ENCODE measurements around the gene TRIO.

TRIO gene

DNA sequence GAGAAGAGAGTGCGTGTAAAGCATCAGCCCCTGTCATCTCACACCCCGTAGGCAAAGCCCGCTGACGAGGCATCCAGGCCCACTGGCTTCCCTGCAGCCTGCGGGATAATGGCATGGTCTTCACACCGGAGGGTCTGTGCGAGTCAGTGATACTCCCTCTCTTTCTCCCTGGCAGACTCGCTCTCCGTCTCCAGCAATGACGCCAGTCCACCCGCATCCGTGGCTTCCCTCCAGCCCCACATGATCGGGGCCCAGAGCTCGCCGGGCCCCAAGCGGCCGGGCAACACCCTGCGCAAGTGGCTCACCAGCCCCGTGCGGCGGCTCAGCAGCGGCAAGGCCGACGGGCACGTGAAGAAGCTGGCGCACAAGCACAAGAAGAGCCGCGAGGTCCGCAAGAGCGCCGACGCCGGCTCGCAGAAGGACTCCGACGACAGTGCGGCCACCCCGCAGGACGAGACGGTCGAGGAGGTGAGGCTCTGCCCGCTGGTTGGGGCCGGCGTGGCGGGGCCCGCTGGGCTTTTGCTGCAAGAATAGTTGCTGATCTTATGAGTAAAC, 317.8 kb downstream of the TRIO start:
- no peak for DNase-seq (ENCODE audit: extremely low spot score)
- TF ChIP-seq, protein P1, sequence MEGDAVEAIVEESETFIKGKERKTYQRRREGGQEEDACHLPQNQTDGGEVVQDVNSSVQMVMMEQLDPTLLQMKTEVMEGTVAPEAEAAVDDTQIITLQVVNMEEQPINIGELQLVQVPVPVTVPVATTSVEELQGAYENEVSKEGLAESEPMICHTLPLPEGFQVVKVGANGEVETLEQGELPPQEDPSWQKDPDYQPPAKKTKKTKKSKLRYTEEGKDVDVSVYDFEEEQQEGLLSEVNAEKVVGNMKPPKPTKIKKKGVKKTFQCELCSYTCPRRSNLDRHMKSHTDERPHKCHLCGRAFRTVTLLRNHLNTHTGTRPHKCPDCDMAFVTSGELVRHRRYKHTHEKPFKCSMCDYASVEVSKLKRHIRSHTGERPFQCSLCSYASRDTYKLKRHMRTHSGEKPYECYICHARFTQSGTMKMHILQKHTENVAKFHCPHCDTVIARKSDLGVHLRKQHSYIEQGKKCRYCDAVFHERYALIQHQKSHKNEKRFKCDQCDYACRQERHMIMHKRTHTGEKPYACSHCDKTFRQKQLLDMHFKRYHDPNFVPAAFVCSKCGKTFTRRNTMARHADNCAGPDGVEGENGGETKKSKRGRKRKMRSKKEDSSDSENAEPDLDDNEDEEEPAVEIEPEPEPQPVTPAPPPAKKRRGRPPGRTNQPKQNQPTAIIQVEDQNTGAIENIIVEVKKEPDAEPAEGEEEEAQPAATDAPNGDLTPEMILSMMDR (IDR thresholded peaks at IDR 0.05; ENCODE audit: control extremely low read depth, extremely low read depth, low read depth, missing control alignments) = no peak
- CTCF ChIA-PET = interaction anchor here (0.9 to 2.4 kb wide), 2 partner anchors 10 to 62 kb away, joined by 3 to 8 read pairs; no protein-coding TSS in a partner anchor
- POLR2A ChIA-PET = no interaction called here

DNA sequence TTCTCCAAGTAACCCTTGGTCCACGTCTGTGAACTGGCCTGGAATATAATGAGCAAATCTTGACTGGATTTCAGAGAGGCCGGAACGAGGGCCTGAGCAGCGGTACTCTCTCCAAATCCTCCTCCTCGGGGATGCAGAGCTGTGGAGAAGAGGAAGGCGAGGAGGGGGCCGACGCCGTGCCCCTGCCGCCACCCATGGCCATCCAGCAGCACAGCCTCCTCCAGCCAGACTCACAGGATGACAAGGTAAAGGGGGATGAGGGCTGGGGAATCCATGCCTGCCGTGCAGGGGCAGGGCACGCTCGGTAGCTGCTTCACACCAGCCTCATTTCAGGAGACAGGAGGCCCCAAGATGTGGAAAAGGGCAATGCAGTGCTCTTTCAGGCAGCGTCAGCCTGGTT, 319.5 kb downstream of the TRIO start:
- CTCF ChIA-PET = interaction anchor here (1.4 to 2.4 kb wide), 2 partner anchors 9 to 13 kb away, joined by 3 to 8 read pairs; no protein-coding TSS in a partner anchor
- POLR2A ChIA-PET = no interaction called here
- TF ChIP-seq, protein P1 (IDR thresholded peaks at IDR 0.05; ENCODE audit: control extremely low read depth, extremely low read depth, low read depth, missing control alignments) = no peak
- no peak for DNase-seq (ENCODE audit: extremely low spot score)

DNA sequence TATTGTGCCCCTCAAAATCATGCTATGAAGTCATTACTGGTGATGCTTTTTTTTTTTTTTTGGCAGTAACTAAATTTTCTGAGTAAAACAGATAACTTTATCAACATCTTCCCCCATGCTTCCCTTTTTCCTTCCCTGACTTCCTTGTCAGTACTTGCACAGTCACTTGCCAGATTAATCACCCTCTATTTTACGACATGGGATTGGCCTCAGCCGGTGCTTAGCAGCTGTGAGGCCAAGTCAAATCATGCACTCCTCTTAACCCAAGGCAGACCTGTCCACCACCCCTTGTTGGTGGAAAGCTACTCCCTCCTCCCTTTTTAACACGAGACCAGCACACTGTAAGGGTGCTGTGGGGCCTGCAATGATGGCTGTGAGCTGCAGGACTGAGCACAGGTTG, 320.5 kb downstream of the TRIO start:
- TF ChIP-seq, protein P1 (IDR thresholded peaks at IDR 0.05; ENCODE audit: control extremely low read depth, extremely low read depth, low read depth, missing control alignments) = no peak
- POLR2A ChIA-PET = no interaction called here
- DNase-seq (ENCODE audit: extremely low spot score) = no peak
- CTCF ChIA-PET = interaction anchor here (1.3 to 2.4 kb wide), 3 partner anchors 8 to 185 kb away, joined by 3 to 8 read pairs (median 3); no protein-coding TSS in a partner anchor

DNA sequence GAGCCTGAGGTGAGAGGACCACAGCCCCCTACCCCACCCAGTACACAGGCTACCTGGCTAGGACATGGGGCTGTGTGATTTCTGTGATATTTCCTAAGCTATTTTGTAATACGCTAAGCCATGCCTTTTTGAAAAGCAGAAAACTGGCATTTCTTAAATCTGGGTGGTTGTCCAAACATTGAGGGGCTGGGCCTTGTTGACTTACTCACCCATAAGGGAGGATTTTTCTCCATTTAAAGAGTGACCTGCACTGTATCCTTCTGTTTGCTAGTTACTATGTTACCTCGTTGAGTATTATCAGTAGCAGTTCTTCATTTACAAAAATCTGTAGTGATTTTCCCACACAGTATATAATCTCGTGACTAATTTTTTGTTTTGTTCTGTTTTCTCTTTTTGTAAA, 321.0 kb downstream of the TRIO start:
- ChIA-PET CTCF (interaction anchor here (1.3 to 1.6 kb wide), 2 partner anchors 7 to 185 kb away, joined by 3 read pairs; no protein-coding TSS in a partner anchor), POLR2A (no interaction called here)
- DNase-seq (ENCODE audit: extremely low spot score) = no peak
- TF ChIP-seq, protein P1 (IDR thresholded peaks at IDR 0.05; ENCODE audit: control extremely low read depth, extremely low read depth, low read depth, missing control alignments) = no peak

DNA sequence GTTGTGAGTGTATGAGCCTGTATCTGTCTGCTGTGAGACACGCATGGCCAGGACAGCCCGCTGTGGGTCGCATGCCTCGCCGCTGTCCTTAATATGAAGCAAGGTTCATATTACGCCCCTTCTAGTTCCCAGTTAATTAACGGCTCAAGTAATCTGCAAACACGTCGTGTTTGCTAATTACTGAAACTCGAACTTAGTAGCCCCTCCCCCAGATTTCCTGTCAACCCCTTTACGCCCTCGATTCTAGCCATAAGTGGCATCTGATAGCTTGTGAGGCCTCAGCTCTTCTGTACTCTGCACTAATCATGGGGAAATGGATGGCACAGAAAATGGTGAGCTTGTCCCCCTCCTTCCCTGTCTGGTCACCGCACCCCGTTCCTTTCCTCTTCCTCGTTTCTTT, 321.5 kb downstream of the TRIO start:
- DNase-seq (ENCODE audit: extremely low spot score) = no peak
- TF ChIP-seq, protein P1 (IDR thresholded peaks at IDR 0.05; ENCODE audit: control extremely low read depth, extremely low read depth, low read depth, missing control alignments) = no peak
- ChIA-PET CTCF (interaction anchor here (1.3 to 1.6 kb wide), 2 partner anchors 8 to 184 kb away, joined by 3 read pairs; no protein-coding TSS in a partner anchor), POLR2A (no interaction called here)

DNA sequence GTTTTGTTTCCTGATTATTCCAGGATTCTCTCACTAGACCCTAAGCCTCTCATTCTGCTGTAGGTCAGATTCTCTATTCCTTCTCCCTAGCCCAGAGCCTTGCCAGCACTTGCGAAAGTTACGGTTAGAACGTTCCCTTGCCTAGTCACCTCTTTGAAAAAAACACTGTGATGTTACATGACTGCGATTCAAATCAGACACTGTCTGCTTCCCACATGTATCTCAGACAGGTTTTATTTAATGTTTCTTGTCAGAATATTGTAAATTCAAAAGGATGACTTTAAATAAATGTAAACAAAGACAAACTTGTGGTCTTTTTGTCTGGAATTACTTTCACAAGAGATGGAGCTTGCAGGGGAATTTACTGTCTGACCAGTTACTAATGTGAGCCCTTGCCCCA, 322.0 kb downstream of the TRIO start:
- ChIA-PET POLR2A (no interaction called here), CTCF (interaction anchor here (1.6 kb wide), 1 partner anchor 8 kb away, joined by 3 read pairs; no protein-coding TSS in a partner anchor)
- TF ChIP-seq, protein P1 (IDR thresholded peaks at IDR 0.05; ENCODE audit: control extremely low read depth, extremely low read depth, low read depth, missing control alignments) = no peak
- no peak for DNase-seq (ENCODE audit: extremely low spot score)
